Suprapubic skin (tissue), 4 donors: ENCODE results near the gene MET.

ENCODE experiments used
- EP300 ChIP-seq: sonication (generic); formaldehyde crosslinking; IDR thresholded peaks from one replicate; pipeline ENCODE4 v1.6.1; 2017; ENCODE audit warnings: antibody characterized with exemption
- POLR2A ChIP-seq, 2 donors: fragments of 450-650 bp; IDR thresholded peaks; one replicate each; pipeline ENCODE4 v1.6.1; 2017; ENCODE audit warnings: antibody characterized with exemption in 2 of 2, mild to moderate bottlenecking in 2 of 2, moderate library complexity in 2 of 2
- POLR2AphosphoS5 ChIP-seq, 3 donors: sonication (generic); formaldehyde crosslinking; IDR thresholded peaks; one replicate each; pipeline ENCODE4 v1.6.1; 2017; ENCODE audit warnings: antibody characterized with exemption in 3 of 3
- TF ChIP-seq, protein P1 (sequence below), 2 donors: fragments of 200-600 bp in 1 of 2; fragments of 450-650 bp in 1 of 2; sonication (generic) in 1 of 2; IDR thresholded peaks; one replicate each; pipeline ENCODE4 v1.5.1; 2016 to 2019; ENCODE audit warnings: antibody characterized with exemption in 2 of 2, mild to moderate bottlenecking in 1 of 2, moderate library complexity in 1 of 2

DNA sequence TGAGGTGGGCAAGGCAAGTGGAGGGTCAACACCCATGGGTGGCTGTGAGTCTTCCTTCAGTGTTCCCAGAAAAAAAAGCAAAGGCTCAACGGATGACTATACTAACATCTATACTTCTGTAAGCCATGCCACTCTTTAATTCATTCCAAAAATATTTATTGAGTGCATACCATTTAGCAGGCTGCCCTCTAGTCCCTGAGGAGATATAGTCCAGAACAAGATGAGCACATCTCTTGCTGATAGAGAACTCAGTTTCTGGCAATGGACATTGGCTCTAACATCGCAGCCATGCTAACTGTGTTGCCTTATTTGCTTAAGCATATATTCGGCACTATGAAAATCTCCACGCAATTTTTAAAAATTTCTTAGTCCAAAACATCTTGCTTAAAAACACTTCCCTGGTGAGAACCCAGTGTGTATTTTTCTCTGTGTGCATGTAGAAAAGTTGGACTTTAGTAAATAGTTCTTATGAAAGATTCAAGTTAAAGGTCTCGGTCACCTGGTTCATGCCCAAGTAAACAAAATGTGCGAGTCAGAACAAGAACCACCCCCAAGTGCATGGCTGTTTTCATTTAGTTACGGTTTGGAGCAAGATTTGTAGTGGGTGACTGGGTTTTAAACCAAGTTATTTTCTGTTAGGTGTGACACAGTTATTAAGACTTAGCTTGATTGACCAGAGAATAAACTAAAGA, 69.8 kb downstream of the MET start:
- TF ChIP-seq POLR2AphosphoS5 (IDR thresholded peaks at IDR 0.05) (no peak), POLR2A (IDR thresholded peaks at IDR 0.05) (no peak), EP300 (no peak)
- TF ChIP-seq, protein P1, sequence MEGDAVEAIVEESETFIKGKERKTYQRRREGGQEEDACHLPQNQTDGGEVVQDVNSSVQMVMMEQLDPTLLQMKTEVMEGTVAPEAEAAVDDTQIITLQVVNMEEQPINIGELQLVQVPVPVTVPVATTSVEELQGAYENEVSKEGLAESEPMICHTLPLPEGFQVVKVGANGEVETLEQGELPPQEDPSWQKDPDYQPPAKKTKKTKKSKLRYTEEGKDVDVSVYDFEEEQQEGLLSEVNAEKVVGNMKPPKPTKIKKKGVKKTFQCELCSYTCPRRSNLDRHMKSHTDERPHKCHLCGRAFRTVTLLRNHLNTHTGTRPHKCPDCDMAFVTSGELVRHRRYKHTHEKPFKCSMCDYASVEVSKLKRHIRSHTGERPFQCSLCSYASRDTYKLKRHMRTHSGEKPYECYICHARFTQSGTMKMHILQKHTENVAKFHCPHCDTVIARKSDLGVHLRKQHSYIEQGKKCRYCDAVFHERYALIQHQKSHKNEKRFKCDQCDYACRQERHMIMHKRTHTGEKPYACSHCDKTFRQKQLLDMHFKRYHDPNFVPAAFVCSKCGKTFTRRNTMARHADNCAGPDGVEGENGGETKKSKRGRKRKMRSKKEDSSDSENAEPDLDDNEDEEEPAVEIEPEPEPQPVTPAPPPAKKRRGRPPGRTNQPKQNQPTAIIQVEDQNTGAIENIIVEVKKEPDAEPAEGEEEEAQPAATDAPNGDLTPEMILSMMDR (IDR thresholded peaks at IDR 0.05): no peak
